B cell (primary cell): Measurements from ENCODE around the gene ZNF254.

Source experiments
- CTCF ChIP-seq: fragments of 200-600 bp; IDR thresholded peaks from one replicate; pipeline ENCODE4 v1.8.0; 2022; ENCODE audit warnings: antibody characterized with exemption, mild to moderate bottlenecking
- EZH2 ChIP-seq: IDR thresholded peaks from 2 replicates; pipeline ENCODE4 v1.6.1; 2012; ENCODE audit warnings: borderline replicate concordance, low read depth, mild to moderate bottlenecking, moderate library complexity, low read length; ENCODE audit not compliant: insufficient read depth, poor library complexity, severe bottlenecking

DNA sequence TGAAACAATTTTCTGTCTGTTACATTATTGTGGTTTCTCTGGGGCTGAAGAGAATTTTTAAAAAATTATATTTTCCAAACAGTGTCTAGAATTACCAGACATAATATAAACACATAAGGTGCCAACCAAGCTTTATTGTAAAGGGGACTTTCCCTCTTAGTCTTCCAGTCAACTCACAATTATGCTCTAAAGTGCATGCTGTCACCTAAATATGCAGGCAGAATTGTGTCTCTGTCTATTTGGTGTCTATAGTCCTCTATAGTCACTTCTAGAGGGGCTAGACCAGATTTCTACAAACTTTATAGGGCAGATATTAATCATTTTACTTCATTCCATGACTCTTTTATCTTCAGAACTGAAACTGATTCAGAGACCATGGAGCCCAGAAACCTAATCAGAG, 12.8 kb downstream of the ZNF254 start:
- TF ChIP-seq EZH2 (no peak), CTCF (no peak)
